Kidney epithelial cell (primary cell): ENCODE data around the gene DRGX. TPM values are rescaled to one million over a fixed set of nuclear protein-coding genes. Genes with fewer than 3 reads are reported as not detected.

Source experiments
- DNase-seq: peaks from one replicate; pipeline ENCODE4 v3.0.0-alpha.2; 2010; ENCODE audit warnings: low read depth
- H3K27me3 ChIP-seq: 2 replicates; pipeline ENCODE4 v1.6.0; 2011; ENCODE audit warnings: low read length; ENCODE audit not compliant: control insufficient read depth, insufficient read depth
- H3K36me3 ChIP-seq: 2 replicates; pipeline ENCODE4 v1.5.1; 2011; ENCODE audit warnings: low read length; ENCODE audit not compliant: control insufficient read depth, insufficient read depth
- H3K4me3 ChIP-seq: 2 replicates; pipeline ENCODE4 v1.5.1; 2011; ENCODE audit warnings: low read depth, mild to moderate bottlenecking, control low read depth, low read length
- total RNA-seq: library from RNA; depleted of rRNA; stranded (reverse); fragments of >200 nt; gene quantifications from 2 replicates; pipeline ENCODE4 v1.2.3, GENCODE V29; 2015
- TF ChIP-seq, protein P1 (sequence below): IDR thresholded peaks from 2 replicates; pipeline ENCODE4 v1.5.1; 2011; ENCODE audit warnings: mild to moderate bottlenecking, moderate library complexity, low read length, control low read depth, inconsistent platforms; ENCODE audit not compliant: insufficient read depth, poor library complexity, severe bottlenecking

Gene DRGX
- total RNA-seq, 1 donor from 2014 or later = not detected

DNA sequence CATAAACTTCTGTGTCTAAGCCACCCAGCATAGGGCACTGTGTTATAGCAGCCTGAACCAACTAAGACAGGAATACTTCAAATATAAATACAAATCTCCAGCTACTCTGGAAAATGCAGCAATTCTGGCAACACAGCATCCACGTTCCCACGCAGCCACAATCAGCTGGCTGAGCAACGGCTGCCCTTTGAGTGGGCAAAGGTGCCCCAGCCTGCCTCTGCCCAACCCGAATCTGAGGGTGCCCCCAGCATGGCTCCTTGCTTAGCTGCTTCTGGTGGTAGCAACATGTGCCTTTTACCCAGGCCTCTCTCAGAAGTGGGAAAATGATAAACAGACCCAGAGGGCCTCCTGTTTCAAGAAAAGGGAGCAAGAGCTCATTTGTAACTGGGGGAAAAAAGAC, 12.0 kb downstream of the DRGX start:
- TF ChIP-seq, protein P1, sequence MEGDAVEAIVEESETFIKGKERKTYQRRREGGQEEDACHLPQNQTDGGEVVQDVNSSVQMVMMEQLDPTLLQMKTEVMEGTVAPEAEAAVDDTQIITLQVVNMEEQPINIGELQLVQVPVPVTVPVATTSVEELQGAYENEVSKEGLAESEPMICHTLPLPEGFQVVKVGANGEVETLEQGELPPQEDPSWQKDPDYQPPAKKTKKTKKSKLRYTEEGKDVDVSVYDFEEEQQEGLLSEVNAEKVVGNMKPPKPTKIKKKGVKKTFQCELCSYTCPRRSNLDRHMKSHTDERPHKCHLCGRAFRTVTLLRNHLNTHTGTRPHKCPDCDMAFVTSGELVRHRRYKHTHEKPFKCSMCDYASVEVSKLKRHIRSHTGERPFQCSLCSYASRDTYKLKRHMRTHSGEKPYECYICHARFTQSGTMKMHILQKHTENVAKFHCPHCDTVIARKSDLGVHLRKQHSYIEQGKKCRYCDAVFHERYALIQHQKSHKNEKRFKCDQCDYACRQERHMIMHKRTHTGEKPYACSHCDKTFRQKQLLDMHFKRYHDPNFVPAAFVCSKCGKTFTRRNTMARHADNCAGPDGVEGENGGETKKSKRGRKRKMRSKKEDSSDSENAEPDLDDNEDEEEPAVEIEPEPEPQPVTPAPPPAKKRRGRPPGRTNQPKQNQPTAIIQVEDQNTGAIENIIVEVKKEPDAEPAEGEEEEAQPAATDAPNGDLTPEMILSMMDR = no peak
- DNase-seq = no peak
- no peaks in the 10 kb centered on the region for H3K27me3 ChIP-seq
- no peaks in the 10 kb centered on the region for H3K36me3 ChIP-seq
- H3K4me3 ChIP-seq = no peak overlapping the region

DNA sequence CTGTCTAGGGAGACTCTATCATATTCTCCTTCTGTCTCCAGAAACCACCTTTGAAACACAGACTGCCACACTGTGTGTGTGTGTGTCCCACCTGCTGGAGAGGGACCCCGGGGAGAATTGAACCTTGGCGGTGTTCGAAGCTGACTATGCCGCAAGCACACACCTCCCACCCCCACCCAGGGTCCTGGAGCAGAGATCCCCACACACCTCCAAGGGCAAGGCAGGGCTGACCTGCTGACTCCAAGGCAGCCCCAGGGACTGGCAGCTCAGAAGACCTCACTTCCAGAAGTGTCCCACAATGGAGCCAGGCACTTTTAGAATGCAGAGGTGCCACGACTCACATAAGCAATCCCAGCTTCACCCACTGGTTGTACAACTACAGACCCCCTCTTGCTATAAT, 13.1 kb downstream of the DRGX start:
- DNase-seq = no peak
- no peak overlapping the region for H3K4me3 ChIP-seq
- H3K27me3 ChIP-seq = no peaks in the 10 kb centered on the region
- no peaks in the 10 kb centered on the region for H3K36me3 ChIP-seq
- TF ChIP-seq, protein P1 = no peak

DNA sequence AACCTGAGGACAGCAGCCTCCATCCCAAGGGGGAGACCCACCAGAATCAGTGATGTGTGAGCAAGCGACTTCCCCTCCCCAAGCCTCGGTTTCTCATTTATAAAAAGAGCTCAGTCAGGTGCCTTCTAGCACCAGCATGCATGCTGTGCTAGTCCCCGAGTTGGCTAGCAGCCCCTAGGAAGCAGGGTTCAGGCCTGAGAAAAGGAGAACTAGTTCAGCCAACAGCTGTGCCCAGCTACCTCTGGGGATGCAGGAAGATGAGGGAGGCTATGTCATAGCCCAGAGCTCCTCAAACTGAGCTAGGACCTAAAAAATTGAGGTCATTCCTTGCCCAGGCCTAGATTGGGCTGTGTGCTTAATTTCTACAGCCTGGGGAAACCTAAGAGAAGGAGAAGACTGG, 13.7 kb downstream of the DRGX start:
- H3K4me3 ChIP-seq = no peak overlapping the region
- H3K27me3 ChIP-seq = no peaks in the 10 kb centered on the region
- TF ChIP-seq, protein P1 = no peak

DNA sequence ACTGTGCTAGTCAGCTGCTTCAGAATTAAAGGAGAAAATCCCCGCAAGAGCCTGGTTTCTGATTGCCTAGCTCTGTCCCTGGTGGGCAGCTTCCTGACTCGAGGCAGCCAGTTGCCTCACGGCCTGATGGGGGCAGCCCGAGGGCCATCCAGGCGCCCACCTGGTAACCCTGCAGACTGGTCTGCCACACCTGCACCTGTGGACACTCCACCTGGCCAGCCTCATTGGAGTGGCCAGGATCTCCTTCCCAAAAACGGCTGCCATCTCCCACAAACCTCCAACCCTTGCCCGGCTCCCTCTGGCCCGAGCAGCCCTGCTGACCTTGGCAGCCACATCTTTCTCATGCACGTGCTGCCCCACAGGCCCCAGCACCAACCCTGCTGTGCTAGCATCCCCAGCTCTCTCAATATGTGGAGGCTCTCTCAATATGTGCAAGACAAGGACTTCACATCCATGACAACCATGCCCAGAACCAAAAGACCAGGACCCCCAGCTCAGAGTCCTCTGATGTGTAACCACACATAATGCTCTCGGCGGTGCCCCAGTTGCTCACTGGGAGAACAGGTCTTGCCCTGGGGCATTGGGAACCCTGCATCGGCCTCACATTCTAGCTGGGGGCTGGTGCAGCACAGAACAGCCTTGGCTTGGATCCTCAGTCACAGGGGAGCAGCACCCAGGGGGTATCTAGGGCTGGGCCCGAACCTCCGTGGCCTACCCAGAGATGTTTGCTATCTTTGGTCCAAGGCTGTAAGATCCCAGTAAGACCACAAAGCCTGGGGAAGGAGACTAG, 14.6 kb downstream of the DRGX start:
- no peak for DNase-seq
- TF ChIP-seq, protein P1 = no peak

More for the DNA sequence above, 13.7 kb downstream of the DRGX start:
- no peaks in the 10 kb centered on the region for H3K36me3 ChIP-seq
- no peak for DNase-seq

DNA sequence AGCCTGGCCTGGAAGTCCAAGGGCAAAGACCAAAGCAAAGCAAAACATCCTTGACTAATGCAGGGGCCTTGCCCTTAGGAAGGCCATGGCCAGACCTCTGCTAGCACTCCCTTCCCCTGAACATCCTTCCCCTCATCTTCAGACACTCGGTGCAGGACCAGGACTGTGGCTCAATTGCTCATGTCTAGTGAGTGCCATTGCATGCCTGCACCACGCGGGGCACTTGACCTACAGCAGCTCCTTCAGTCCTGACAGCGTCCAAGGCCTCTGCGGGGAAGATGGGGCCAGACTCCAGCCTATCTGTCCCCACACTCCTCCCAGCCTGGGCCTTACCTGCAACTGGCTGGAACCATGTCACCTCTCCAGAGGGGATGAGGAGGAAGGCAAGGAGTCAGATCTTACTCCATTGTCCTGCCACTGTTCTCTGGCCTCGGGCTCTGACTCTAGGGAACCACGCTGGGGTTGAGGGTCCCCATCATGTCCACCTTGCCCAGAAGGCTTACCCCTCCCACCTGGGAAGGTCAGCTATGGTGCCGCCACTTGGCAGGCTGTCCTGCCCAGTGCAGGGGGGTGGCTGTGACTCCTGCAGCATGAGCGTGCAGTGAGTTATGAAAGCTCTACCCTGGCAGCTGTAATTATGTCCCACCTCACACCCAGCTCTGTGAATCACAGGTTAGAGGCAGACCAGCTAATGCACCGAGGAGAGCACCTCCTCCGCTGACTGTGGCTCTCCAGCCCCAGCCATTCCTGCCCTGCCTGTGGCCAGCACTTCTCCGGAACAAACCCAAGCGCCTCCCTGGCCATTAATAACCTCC, 16.1 kb downstream of the DRGX start:
- no peaks in the 10 kb centered on the region for H3K27me3 ChIP-seq
- H3K4me3 ChIP-seq = no peak overlapping the region
- H3K36me3 ChIP-seq = no peaks in the 10 kb centered on the region
- TF ChIP-seq, protein P1 = peak; percentile 10
- no peak for DNase-seq

More for the DNA sequence above, 14.6 kb downstream of the DRGX start:
- H3K4me3 ChIP-seq = no peak overlapping the region
- H3K27me3 ChIP-seq = no peaks in the 10 kb centered on the region
- H3K36me3 ChIP-seq = no peaks in the 10 kb centered on the region
